ENCODE results near the gene CLP1. TPM values are rescaled to one million over a fixed set of nuclear protein-coding genes. Genes with fewer than 3 reads are reported as not detected.

Gene CLP1
- polyA plus RNA-seq, 1 donor from 2014 or later: 18.2 TPM

DNA sequence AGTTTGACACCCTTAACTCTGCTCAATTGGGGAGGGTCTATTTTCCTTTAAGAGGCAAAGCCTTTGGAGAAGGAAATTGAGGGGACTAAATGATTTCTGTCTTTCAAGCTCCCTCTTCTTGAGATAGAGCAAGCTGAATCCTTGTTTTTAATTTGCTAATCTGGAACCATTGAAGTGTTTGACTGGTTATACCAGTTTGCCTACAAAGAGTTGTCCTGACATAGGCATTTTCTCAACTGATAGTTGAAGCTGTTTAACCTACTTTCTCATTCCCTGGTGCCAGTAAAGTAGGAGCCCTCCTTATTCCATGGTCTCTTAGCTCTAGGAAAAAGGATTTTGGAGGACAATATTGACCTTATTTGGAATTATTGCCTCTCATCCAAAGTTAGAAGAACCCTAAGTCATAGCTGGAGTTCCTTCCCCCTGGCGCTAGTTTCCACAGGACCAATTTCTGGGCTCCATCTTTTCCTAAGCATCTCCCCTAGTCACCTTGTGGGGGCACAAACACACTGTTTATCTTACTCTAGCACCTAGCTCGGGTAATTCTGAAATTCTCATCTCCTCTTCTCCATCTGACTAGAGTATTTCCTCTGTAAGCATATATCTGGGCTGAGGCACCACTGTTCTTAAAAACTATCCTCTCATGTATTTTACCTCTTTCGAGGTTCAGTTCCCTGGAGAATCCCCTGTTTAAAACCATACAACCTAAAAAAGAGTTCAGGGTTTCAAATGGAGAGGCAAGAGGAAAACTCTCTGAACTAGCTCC, 17.8 kb downstream of the CLP1 start (continued):
- TF ChIP-seq MXI1 (conservative IDR thresholded peaks at IDR 0.05; ENCODE audit: poor library complexity, severe bottlenecking): no peak
- TF ChIP-seq RAD21 (conservative IDR thresholded peaks at IDR 0.05): no peak
- TF ChIP-seq EP300 (conservative IDR thresholded peaks at IDR 0.05; ENCODE audit: poor library complexity, severe bottlenecking): no peak
- no peak for TF ChIP-seq SMC3 (conservative IDR thresholded peaks at IDR 0.05; ENCODE audit: poor library complexity)

DNA sequence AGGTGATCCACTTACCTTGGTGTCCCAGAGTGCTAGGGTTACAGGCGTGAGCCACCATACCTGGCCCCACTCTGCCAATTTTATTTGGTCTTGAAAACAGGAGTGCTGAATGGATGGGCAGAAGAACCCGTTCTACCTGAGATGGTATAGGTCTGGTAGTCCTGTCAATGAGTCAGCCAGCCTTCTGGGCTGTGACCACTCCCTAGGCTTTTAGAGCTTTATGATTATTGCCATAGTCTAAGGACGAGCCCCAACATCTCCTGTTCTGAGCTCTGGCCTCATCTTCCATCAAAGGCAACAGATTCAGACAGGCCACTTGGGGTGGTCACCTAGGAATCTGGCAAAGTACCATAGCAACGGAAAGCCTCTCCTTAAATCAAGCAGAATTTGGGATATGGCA, 21.8 kb downstream of the CLP1 start:
- Histone ChIP-seq H3K9ac (ENCODE audit: low read length) (no peak overlapping the region), H3K27me3 (ENCODE audit: insufficient read depth, low read depth, low read length) (no peaks in the 10 kb centered on the region), H3K79me2 (replicated peaks; ENCODE audit: insufficient read depth, low read length) (peaks cover 11% of the 10 kb centered on the region), H3K9me2 (ENCODE audit: insufficient read depth, low read length) (no peaks in the 10 kb centered on the region), H4K20me1 (ENCODE audit: insufficient read depth) (no peaks in the 10 kb centered on the region), H3K9me3 (ENCODE audit: low read length) (no peaks in the 10 kb centered on the region), H3K27ac (ENCODE audit: low read length) (no peak overlapping the region), H3F3A (ENCODE audit: insufficient read depth, low read length, poor library complexity, severe bottlenecking) (no peaks in the 10 kb centered on the region), H2AFZ (ENCODE audit: low read depth, low read length) (no peak overlapping the region), H3K36me3 (ENCODE audit: insufficient read depth, low read length) (peaks cover 11% of the 10 kb centered on the region), H3K4me2 (ENCODE audit: low read length) (no peak overlapping the region), H3K4me3 (ENCODE audit: low read length) (no peak overlapping the region)
- TF ChIP-seq, protein P1, sequence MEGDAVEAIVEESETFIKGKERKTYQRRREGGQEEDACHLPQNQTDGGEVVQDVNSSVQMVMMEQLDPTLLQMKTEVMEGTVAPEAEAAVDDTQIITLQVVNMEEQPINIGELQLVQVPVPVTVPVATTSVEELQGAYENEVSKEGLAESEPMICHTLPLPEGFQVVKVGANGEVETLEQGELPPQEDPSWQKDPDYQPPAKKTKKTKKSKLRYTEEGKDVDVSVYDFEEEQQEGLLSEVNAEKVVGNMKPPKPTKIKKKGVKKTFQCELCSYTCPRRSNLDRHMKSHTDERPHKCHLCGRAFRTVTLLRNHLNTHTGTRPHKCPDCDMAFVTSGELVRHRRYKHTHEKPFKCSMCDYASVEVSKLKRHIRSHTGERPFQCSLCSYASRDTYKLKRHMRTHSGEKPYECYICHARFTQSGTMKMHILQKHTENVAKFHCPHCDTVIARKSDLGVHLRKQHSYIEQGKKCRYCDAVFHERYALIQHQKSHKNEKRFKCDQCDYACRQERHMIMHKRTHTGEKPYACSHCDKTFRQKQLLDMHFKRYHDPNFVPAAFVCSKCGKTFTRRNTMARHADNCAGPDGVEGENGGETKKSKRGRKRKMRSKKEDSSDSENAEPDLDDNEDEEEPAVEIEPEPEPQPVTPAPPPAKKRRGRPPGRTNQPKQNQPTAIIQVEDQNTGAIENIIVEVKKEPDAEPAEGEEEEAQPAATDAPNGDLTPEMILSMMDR (IDR thresholded peaks at IDR 0.05; ENCODE audit: poor library complexity, severe bottlenecking): no peak
- no peak for TF ChIP-seq EZH2 (IDR thresholded peaks at IDR 0.05; ENCODE audit: borderline replicate concordance, insufficient read depth, low read length, poor library complexity, severe bottlenecking)
- no peak for TF ChIP-seq MXI1 (conservative IDR thresholded peaks at IDR 0.05; ENCODE audit: poor library complexity, severe bottlenecking)
- TF ChIP-seq SMC3 (conservative IDR thresholded peaks at IDR 0.05; ENCODE audit: poor library complexity): no peak
- no peak for TF ChIP-seq RAD21 (conservative IDR thresholded peaks at IDR 0.05)
- TF ChIP-seq TAF1 (IDR thresholded peaks at IDR 0.05; ENCODE audit: low read depth): no peak
- TF ChIP-seq, protein P2, sequence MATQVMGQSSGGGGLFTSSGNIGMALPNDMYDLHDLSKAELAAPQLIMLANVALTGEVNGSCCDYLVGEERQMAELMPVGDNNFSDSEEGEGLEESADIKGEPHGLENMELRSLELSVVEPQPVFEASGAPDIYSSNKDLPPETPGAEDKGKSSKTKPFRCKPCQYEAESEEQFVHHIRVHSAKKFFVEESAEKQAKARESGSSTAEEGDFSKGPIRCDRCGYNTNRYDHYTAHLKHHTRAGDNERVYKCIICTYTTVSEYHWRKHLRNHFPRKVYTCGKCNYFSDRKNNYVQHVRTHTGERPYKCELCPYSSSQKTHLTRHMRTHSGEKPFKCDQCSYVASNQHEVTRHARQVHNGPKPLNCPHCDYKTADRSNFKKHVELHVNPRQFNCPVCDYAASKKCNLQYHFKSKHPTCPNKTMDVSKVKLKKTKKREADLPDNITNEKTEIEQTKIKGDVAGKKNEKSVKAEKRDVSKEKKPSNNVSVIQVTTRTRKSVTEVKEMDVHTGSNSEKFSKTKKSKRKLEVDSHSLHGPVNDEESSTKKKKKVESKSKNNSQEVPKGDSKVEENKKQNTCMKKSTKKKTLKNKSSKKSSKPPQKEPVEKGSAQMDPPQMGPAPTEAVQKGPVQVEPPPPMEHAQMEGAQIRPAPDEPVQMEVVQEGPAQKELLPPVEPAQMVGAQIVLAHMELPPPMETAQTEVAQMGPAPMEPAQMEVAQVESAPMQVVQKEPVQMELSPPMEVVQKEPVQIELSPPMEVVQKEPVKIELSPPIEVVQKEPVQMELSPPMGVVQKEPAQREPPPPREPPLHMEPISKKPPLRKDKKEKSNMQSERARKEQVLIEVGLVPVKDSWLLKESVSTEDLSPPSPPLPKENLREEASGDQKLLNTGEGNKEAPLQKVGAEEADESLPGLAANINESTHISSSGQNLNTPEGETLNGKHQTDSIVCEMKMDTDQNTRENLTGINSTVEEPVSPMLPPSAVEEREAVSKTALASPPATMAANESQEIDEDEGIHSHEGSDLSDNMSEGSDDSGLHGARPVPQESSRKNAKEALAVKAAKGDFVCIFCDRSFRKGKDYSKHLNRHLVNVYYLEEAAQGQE (IDR thresholded peaks at IDR 0.05; ENCODE audit: borderline replicate concordance): no peak
- TF ChIP-seq POLR2AphosphoS5 (IDR thresholded peaks at IDR 0.05): no peak
- TF ChIP-seq EP300 (conservative IDR thresholded peaks at IDR 0.05; ENCODE audit: poor library complexity, severe bottlenecking): no peak

DNA sequence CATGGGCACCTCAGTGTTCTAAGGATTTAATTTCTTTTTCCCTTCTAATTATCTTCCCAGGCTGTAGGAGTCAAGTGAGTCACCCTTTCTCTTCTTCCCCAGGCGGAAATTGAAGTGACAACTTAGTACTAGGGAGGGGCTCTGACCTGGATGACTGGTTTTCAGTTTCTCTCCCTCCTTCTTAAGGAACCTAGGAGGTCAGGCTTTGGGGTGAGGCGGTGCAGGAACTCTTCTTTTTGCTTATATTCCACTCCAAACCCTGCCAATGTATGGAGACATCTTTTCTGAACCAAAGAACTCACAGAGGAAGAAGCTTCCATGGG, 23.0 kb downstream of the CLP1 start:
- no peak overlapping the region for H3K4me2 ChIP-seq (ENCODE audit: low read length)
- TF ChIP-seq, protein P1 (IDR thresholded peaks at IDR 0.05; ENCODE audit: poor library complexity, severe bottlenecking): no peak
- TF ChIP-seq SMC3 (conservative IDR thresholded peaks at IDR 0.05; ENCODE audit: poor library complexity) (no peak), RAD21 (conservative IDR thresholded peaks at IDR 0.05) (no peak), MXI1 (conservative IDR thresholded peaks at IDR 0.05; ENCODE audit: poor library complexity, severe bottlenecking) (no peak), EZH2 (IDR thresholded peaks at IDR 0.05; ENCODE audit: borderline replicate concordance, insufficient read depth, low read length, poor library complexity, severe bottlenecking) (no peak), EP300 (conservative IDR thresholded peaks at IDR 0.05; ENCODE audit: poor library complexity, severe bottlenecking) (no peak)
- TF ChIP-seq, protein P2 (IDR thresholded peaks at IDR 0.05; ENCODE audit: borderline replicate concordance): no peak
- H4K20me1 ChIP-seq (ENCODE audit: insufficient read depth): no peaks in the 10 kb centered on the region
- H2AFZ ChIP-seq (ENCODE audit: low read depth, low read length): no peak overlapping the region
- no peaks in the 10 kb centered on the region for H3K9me3 ChIP-seq (ENCODE audit: low read length)
- peaks cover 11% of the 10 kb centered on the region for H3K79me2 ChIP-seq (replicated peaks; ENCODE audit: insufficient read depth, low read length)
- H3K9ac ChIP-seq (ENCODE audit: low read length): no peak overlapping the region
- no peak overlapping the region for H3K4me3 ChIP-seq (ENCODE audit: low read length)
- H3K27ac ChIP-seq (ENCODE audit: low read length): no peak overlapping the region
- no peaks in the 10 kb centered on the region for H3F3A ChIP-seq (ENCODE audit: insufficient read depth, low read length, poor library complexity, severe bottlenecking)
- peaks cover 11% of the 10 kb centered on the region for H3K36me3 ChIP-seq (ENCODE audit: insufficient read depth, low read length)
- no peaks in the 10 kb centered on the region for H3K9me2 ChIP-seq (ENCODE audit: insufficient read depth, low read length)
- H3K27me3 ChIP-seq (ENCODE audit: insufficient read depth, low read depth, low read length): no peaks in the 10 kb centered on the region
